ENCODE measurements around the gene RAB6C. TPM values are rescaled to one million over a fixed set of nuclear protein-coding genes. Genes with fewer than 3 reads are reported as not detected.
"Not testable (repeated sequence)": the region's sequence is repeated elsewhere in the genome, so short reads cannot be mapped to it uniquely, and the experiment has no call there.

The RAB6C gene
- 0.13 TPM for total RNA-seq

DNA sequence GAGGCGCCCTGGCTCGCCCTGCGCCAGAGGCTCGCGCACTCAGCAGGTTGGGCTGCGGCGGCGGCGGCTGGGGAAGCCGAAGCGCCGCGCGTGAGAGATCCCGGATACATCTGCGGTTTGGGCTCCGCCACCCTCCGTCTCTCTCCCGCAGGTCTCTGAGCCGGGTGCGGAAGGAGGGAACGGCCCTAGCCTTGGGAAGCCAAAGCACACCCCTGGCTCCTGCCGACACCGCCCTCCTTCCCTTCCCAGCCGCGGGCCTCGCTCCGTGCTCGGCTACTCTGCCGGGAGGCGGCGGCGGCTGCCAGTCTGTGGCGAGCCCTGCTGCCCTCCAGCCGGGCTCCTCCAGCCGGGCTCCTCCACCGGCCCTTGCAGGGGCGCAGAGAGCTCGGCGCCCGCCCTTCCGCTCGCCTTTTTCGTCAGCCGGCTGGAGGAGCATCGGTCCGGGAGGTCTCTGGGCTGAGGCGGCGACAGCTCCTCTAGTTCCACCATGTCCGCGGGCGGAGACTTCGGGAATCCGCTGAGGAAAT lies at the start of gene RAB6C:
Gene RAB6C (plus strand): TSS at position 38 of the 527 bp plus-strand sequence. CDS start 450 bp downstream, at position 488.
- intact Hi-C loops (cut with DNase I); DNase-seq (ENCODE audit: low spot score): not testable (repeated sequence)
- peak; percentile 50 for ATAC-seq

DNA sequence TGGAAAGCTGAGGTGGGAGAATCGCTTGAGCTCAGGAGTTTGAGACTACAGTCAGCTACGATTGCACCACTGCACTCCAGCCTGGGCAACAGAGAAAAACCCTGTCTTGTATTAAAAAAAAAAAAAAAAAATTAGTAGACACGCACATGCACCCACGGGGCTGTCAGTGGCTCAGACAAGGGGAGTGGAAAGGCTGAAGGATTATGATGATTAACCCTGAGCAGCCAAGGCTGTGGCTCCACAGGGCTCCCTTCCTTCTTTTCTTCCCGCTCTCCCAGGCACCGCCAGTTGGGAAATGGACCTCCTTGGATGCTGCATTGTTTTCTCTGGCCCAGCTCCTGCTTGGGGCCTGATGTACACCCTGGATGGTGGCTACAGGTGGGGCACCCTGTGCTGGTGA lies 49.0 kb upstream of the RAB6C start:
- no peak for ATAC-seq
- no peak for DNase-seq (ENCODE audit: low spot score)
- intact Hi-C loops (cut with DNase I) = no loop called here

DNA sequence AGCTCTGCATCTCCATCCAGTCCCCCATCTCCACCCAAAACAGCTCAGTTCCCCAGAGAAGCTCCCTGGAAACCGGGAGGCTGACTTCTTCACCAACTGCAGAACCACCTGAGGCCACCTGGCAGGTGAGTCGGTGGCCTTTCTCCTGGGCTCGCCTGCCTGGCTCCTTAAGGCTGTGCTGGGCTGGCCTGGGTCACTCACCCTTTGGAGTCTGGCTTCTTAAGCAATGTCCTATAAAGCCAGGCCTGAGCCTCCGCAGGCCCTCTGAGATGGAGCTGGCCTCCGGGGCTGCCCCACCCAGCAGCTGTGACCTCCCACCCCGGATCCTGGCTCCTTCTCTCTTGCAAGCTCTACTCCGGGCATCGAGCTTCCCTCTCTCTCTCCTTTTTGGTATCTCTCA lies 46.1 kb upstream of the RAB6C start:
- ATAC-seq; intact Hi-C loops (cut with DNase I); DNase-seq (ENCODE audit: low spot score): not testable (repeated sequence)

DNA sequence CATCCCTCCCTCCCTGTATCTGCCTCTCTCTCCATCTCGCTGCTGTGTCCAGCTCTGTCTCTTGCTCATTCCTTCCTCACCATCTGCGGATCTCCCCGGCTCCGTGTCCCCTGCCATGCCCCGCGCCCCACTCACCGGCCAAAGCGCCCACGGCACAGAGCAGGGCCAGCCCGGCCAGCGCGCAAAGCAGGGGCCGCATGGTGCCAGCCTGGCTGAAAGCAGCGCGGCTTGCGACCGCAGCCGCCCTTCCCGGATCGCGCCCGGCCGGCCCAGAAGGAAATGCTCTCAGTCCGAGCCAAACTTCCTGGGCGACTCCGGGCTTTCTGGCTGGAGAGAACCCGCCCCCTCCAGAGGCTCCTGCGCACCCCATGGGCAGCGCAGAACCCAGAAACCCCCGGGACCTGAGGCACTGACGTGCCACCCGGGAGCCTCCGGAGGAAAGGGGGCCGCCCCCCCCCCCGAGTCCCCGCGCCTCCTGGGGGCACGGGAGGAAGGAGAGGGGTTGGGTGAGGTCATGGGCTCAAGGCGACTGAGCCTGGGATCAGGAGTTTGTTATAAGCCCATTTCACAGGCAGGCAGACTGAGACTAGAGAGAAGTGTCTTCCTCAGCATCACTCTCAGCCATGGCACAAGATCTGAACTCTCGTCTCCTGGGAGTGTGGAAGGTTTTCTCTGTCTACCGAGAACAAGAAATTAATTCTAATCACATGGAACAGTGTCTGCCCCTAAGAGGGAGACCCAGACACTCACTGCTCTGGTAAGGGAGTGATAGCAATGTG lies 45.2 kb upstream of the RAB6C start:
- intact Hi-C loops (cut with DNase I) = no loop called here
- no peak for ATAC-seq
- no peak for DNase-seq (ENCODE audit: low spot score)

DNA sequence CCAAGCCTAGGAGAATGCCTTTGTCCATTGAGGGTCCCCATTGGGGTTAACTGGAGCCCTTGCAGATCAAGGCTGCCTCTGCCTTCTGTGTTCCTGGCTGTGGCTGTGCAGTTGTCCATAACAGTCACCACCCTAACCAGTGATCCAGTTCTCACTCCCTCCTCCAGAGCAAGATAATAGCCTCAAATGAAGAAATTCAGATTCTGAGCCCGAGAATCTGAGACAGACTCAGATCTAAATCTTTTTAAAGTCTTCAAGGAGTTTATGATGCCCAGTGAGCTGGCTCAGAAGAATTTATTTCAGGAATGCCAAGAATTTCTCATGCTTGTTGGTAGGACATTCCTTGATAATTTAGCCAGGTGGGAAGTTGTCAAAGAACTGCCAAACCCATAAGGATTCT lies 44.3 kb upstream of the RAB6C start:
- intact Hi-C loops (cut with DNase I) = no loop called here
- DNase-seq (ENCODE audit: low spot score) (no peak), ATAC-seq (no peak)

DNA sequence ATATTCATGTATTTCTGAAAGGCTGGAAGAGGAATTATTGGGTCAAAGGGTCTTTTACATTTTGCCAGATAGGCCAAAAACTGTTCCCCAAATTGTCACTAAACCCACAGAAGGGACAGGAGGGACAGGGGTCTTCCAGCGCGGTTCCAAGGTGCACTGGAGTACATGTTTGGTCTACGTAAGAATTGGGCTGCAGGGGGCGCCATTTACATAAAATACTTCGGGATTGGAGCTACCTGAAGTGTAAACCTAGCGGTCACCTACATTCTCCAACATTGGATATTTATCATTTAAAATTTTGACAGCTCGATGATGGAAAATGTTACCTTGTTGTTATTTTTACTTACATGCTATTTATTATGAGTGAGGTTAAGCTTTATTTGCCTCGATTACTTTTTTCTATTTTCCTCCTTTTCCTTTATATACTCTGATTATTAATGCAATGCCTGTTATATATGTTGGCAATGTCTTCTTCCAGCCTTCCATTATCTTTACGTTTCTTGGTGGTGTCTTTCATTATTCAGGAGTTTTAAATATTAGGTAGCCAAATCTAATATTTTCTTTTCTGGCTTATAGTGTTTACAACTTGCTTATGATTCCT lies 43.0 kb upstream of the RAB6C start:
- intact Hi-C loops (cut with DNase I) = no loop called here
- ATAC-seq (no peak), DNase-seq (ENCODE audit: low spot score) (no peak)

DNA sequence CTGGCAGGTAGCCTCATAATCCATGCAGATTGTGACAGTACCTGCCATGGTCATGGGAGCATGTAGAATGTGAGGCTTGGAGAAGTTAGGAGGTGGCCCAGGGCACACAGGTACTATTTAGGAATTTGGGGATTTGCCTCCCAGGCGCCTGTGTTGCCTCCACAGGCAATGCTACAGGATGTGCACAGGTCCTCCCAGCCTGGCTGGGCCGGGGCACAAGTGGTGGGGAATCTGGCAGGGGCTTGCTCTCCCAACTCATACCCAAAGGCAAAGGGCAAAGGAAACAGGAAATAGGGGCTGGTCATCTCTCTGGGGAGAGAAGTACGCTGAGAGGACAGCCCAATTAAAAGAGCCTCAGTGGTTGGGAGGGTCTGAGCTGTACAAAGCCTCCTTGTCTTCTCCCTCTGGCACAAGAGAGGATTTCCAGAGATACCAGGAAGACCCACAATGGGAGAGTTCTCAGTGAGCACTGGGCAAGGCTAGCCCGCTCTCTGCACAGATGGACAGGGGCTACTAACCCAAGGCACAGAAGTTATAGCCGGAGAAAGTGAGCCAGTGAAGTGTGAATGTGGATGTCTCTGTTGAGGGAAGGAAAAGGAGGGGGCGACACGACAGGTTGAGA lies 40.5 kb upstream of the RAB6C start:
- ATAC-seq; intact Hi-C loops (cut with DNase I); DNase-seq (ENCODE audit: low spot score): not testable (repeated sequence)

DNA sequence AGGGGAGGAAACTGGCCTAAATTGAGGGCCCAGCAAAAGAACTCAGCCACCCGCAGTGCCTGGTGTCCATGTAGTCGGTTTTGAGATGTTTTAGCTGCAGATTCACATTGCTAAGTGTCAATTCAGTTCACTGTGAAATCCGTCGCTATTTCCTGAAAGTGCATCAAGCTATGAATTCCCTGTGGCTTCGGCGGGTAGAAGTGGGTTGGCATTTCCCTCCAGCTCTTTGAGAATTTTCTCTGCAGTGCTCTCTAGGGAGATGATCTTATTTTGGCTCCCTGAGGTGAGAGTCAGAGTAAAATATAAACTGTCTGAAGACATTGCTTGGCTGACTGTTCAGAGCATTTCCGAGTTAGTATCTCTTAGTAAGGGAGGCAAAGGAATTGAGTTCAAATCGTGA lies 36.0 kb upstream of the RAB6C start:
- DNase-seq (ENCODE audit: low spot score); intact Hi-C loops (cut with DNase I); ATAC-seq: not testable (repeated sequence)

DNA sequence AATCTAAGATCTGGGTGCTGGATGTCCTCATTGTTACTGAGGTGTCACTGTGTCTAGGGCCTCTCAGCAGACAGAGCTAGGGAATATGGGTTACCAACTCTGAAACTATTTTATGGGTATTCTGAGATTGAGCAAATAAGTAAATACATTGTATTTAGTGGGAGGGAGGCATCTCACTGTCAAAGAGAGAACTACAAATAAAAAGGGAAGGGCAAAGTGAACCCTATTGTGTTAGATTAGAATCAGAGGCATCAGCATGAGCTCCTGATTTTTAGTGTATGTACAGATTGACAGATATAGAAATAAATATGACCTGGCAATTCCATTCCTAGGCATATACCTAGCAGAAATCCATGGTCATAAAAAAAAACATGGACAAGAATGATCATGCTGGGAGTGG lies 33.9 kb upstream of the RAB6C start:
- DNase-seq (ENCODE audit: low spot score) (no peak), ATAC-seq (no peak)
- intact Hi-C loops (cut with DNase I) = no loop called here

DNA sequence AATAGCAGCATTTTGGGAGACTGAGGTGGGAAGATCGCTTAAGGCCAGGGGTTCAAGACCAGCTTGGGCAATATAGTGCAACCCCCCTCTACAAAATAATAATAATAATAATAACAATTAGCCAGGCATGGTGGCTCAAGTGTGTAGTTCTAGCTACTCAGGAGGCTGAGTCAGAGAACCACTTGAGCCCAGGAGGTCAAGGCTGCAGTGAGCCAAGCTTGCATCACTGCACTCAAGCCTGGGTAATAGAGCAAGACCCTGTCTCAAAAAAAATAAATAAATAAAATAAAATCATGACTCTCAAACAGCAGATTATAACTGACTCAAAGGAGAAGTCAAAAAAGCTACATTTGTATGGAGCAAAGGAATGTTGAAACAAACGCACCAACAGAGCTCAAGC lies 31.8 kb upstream of the RAB6C start:
- ATAC-seq; intact Hi-C loops (cut with DNase I): not testable (repeated sequence)

DNA sequence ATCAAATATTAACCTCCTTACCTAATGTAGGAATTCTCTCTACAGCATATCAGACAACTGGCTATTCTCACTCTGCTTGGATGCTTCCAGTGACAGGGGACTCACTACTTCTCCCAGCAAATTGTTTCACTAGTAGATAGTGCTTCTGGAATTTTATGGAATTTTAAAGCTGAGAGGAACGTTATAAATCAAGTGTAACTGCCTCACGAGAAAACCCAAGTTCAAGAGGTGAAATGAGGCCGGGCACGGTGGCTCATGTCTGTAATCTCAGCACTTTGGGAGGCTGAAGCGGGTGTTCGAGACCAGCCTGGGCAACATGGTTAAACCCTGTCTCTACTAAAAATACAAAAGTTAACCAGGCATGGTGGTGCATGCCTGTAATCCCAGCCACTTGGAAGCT lies 23.3 kb upstream of the RAB6C start:
- intact Hi-C loops (cut with DNase I); ATAC-seq; DNase-seq (ENCODE audit: low spot score): not testable (repeated sequence)

More for the DNA sequence above, 31.8 kb upstream of the RAB6C start:
- DNase-seq (ENCODE audit: low spot score) = not testable (repeated sequence)

DNA sequence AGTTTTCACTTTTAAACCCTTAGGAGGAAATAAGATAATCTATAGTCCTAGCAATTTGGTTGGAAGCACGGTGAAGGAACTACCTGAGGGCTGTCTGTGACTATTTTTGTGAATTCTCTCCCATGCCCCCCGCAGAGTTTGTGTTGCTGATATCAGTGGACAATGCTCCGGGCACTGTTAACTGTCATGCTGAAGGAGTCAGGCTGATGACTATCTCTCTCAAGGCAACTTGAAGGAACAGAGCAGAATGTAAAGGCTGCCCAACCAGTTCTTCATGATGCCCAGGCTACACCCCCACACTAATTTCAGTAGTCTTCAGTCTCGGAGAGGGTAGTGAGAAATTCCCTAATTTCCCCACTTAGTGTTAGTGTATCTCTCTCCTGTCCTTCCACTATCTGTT lies 21.6 kb upstream of the RAB6C start:
- no peak for ATAC-seq
- DNase-seq (ENCODE audit: low spot score) = no peak
- intact Hi-C loops (cut with DNase I) = no loop called here

DNA sequence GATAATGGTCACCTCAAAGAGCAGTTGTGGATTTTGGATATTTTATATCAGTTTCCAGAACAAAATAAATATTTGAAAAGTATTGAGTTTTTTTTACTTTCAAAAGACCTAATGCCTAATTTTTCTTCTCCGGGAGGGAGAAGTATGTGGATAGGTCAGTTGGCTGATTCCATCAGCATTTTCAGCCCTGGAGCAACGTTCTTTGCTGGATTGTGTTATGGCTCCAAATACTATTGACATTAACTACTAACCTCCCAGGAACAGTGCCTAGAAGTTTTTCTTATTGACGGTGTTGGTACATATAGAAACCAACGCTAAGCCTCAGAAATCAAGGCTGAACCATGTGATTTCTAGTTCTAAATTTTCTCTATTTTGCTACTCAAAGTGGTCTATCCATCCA lies 20.7 kb upstream of the RAB6C start:
- intact Hi-C loops (cut with DNase I); DNase-seq (ENCODE audit: low spot score); ATAC-seq: not testable (repeated sequence)

DNA sequence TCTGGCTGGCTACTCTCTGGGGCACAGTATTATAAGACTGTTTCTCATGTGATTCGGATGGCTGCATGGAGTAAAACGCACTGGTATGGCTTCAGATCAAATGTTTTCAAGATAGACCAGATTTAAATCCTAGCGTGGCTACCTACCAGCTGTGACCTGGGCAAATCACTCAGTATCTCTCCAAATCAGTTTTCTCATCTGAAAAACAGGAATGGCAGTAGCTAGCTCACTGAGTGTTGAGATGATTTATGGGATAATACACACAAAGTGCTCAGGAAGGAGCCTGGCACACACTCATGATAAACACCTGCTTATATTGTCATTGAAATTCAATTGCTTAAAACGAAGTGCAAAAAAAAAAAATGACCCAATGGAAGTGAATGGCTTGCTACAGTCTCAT lies 10.9 kb upstream of the RAB6C start:
- not testable (repeated sequence) for ATAC-seq

DNA sequence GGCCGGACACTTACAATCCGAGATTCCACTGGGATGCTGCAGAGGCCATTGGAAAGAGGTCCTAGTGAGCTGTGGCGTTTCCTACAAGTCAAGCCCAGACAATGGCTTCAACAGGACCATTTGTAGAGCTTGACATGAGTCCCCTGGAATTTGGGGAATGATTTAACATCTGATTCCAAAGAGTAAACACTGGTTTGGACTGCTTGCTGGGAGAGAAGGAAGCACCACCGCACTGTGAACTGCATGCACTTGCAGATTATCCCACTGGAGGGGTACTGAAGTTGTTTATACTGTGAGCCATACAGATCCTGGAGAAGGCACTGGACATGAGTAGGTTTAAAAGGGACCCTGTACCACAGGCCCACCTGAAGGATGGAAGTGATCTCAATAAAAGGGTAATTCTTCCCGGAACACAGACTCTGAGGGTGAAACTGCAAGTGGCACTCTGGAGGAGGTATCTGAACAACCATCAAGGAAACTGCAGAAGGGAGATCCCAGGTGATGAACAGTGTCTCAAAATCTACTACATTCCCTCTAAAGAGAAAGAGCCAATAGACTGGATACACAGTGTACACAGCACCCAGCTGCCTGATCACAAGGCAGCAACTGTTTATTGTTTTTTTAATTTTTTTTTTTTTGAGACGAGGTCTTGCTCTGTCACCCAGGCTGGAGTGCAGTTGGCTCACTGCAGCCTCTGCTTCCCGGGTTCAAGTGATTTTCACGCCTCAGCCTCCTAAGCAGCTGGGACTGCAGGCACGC lies 4.3 kb upstream of the RAB6C start:
- ATAC-seq (no peak), DNase-seq (ENCODE audit: low spot score) (no peak)
- intact Hi-C loops (cut with DNase I) = no loop called here

More for the DNA sequence above, 10.9 kb upstream of the RAB6C start:
- intact Hi-C loops (cut with DNase I); DNase-seq (ENCODE audit: low spot score): not testable (repeated sequence)

DNA sequence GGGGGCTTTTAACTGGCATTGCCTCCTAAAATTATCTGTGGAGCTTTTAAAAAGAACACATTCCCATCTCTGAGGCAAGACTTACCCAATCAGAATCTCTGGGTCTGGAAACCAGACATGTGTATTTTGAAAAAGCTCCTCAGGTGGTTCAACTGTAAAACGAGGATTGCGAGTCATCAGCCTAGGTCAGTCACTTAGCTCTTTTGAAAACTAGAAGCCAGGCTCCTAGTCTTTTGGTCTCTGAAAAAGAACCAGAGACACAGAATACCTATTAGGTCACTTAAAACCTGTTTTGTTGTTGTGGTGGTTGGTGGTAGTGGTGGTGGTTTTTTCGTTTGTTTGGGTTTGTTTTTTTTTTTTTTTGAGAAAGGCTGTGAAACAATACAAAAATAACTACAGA lies 2.5 kb upstream of the RAB6C start:
- ATAC-seq; DNase-seq (ENCODE audit: low spot score); intact Hi-C loops (cut with DNase I): not testable (repeated sequence)

DNA sequence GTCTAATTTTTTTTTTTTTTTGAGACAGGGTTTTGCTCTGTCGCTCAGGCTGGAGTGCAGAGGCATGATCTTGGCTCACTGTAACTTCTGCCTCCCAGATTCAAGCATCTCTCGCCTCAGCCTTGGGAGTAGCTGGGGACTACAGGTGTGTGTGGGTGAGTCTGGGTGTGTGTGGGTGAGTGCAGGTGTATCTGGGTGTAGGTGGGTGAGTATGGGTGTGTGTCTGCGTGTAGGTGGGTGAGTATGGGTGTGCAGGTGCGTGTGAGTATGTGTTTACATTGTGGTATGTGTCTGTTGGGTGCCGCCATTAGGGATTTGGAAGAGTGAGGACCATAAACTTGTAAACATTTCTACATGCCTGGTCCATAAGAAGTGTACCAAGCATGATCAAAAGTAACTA lies 1.5 kb upstream of the RAB6C start:
- intact Hi-C loops (cut with DNase I) = no loop called here
- no peak for ATAC-seq
- no peak for DNase-seq (ENCODE audit: low spot score)

DNA sequence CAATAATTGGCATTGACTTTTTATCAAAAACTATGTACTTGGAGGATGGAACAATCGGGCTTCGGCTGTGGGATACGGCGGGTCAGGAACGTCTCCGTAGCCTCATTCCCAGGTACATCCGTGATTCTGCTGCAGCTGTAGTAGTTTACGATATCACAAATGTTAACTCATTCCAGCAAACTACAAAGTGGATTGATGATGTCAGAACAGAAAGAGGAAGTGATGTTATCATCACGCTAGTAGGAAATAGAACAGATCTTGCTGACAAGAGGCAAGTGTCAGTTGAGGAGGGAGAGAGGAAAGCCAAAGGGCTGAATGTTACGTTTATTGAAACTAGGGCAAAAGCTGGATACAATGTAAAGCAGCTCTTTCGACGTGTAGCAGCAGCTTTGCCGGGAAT lies 780 bp downstream of the RAB6C start:
- intact Hi-C loops (cut with DNase I) = not testable (repeated sequence)
- ATAC-seq = peak; percentile 30

DNA sequence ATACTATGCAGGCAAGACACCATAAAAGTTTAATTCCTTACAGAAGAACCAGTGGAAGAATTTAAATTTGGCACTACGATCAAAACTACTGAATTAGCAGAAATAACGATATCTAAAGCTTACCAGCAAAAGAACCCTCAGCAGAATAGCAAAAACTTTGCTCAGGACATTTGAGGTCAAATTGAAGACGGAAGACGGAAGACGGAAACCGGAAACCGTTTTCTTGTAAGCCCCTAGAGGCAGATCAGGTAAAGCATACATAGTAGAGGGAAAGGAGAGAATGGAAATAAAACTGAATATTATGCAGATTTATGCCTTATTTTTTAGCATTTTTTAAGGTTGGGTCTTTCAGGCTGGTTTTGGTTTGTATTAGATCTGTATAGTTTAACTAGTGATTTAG lies 2.2 kb downstream of the RAB6C start:
- intact Hi-C loops (cut with DNase I); ATAC-seq; DNase-seq (ENCODE audit: low spot score): not testable (repeated sequence)

More for the DNA sequence above, 780 bp downstream of the RAB6C start:
- not testable (repeated sequence) for DNase-seq (ENCODE audit: low spot score)
